H1 (cell line): Measurements from ENCODE around the gene LSR. TPM values are rescaled to one million over a fixed set of nuclear protein-coding genes. Genes with fewer than 3 reads are reported as not detected.
A peak's percentile ranks its signal among the peaks of the same experiment; 100 is the strongest.

Experiments used
- CTCF ChIA-PET: fragments of 300-600 bp; sonication (Branson Sonifier 250); formaldehyde crosslinking; loops from one replicate; lab custom pipeline; 2021; ENCODE audit not compliant: partially characterized antibody; lab: Charles Lee
- POLR2A ChIA-PET: fragments of 300-600 bp; sonication (Branson Sonifier 250); formaldehyde crosslinking; loops from one replicate; lab custom pipeline; 2021; ENCODE audit warnings: inconsistent platforms; ENCODE audit not compliant: partially characterized antibody; lab: Charles Lee
- DNase-seq, 2 experiments: peaks; one replicate each; pipeline versions ENCODE4 v3.0.0 to v3.0.0-alpha.2; 2010 to 2022; ENCODE audit warnings: low spot score in 2 of 2, low read depth in 1 of 2, mixed read lengths in 1 of 2
- FAIRE-seq: peaks from 2 replicates; lab custom pipeline; 2011; peaks lifted over from hg19 to GRCh38; lab: Jason Lieb, UNC
- H2AFZ ChIP-seq: 2 replicates; pipeline ENCODE4 v1.8.1; 2012; ENCODE audit warnings: low read length, inconsistent platforms
- H2AK5ac ChIP-seq: 2 replicates; pipeline ENCODE4 v1.6.1; 2013; ENCODE audit warnings: low read depth, low read length
- H2BK120ac ChIP-seq: replicated peaks from 2 replicates; pipeline ENCODE3; 2013; ENCODE audit warnings: low read depth, low read length, inconsistent platforms
- H2BK12ac ChIP-seq: 2 replicates; pipeline ENCODE4 v1.6.1; 2013; ENCODE audit warnings: low read depth, low read length
- H2BK15ac ChIP-seq: 2 replicates; pipeline ENCODE4 v1.6.1; 2013; ENCODE audit warnings: low read length
- H2BK20ac ChIP-seq: 2 replicates; pipeline ENCODE4 v1.6.1; 2013; ENCODE audit warnings: low read length
- H2BK5ac ChIP-seq: 2 replicates; pipeline ENCODE4 v1.6.1; 2013; ENCODE audit warnings: low read depth, low read length
- H3K14ac ChIP-seq: 2 replicates; pipeline ENCODE4 v1.6.1; 2013; ENCODE audit warnings: inconsistent platforms; ENCODE audit not compliant: insufficient read length
- H3K18ac ChIP-seq: 2 replicates; pipeline ENCODE4 v1.6.1; 2013; ENCODE audit warnings: low read length; ENCODE audit errors: extremely low read depth
- H3K23ac ChIP-seq: 2 replicates; pipeline ENCODE4 v1.6.1; 2013; ENCODE audit warnings: inconsistent platforms; ENCODE audit not compliant: insufficient read length
- H3K23me2 ChIP-seq: 2 replicates; pipeline ENCODE4 v1.6.1; 2013; ENCODE audit warnings: low read depth, low read length
- H3K27ac ChIP-seq: 2 replicates; pipeline ENCODE4 v1.6.1; 2011; ENCODE audit warnings: low read depth, low read length, inconsistent platforms
- H3K27me3 ChIP-seq, 4 experiments: replicated peaks in 1 of 4; 1 replicate in 1 of 4; 2 replicates in 3 of 4; pipeline versions ENCODE4 v1.6.1 to v1.8.1; 2011 to 2013; ENCODE audit warnings: low read length in 3 of 4, mild to moderate bottlenecking in 3 of 4, inconsistent platforms in 2 of 4, mixed read lengths in 2 of 4, moderate library complexity in 1 of 4; ENCODE audit not compliant: control insufficient read depth in 3 of 4, insufficient read depth in 3 of 4; ENCODE audit errors: extremely low read depth in 1 of 4
- H3K36me3 ChIP-seq, 4 experiments: 2 replicates each; pipeline versions ENCODE4 v1.6.1 to v1.8.1; 2011 to 2013; ENCODE audit warnings: mild to moderate bottlenecking in 4 of 4, low read length in 3 of 4, moderate library complexity in 2 of 4, control low read depth in 1 of 4, inconsistent platforms in 1 of 4; ENCODE audit not compliant: insufficient read depth in 4 of 4, control insufficient read depth in 2 of 4
- H3K4ac ChIP-seq: replicated peaks from 2 replicates; pipeline ENCODE3; 2013; ENCODE audit warnings: low read length, low read depth, mixed read lengths, inconsistent platforms; ENCODE audit not compliant: insufficient read length
- H3K4me1 ChIP-seq, 4 experiments: replicated peaks in 1 of 4; 1 replicate in 1 of 4; 2 replicates in 3 of 4; pipeline versions ENCODE4 v1.6.1 to v1.8.1; 2011 to 2013; ENCODE audit warnings: low read length in 3 of 4, inconsistent platforms in 2 of 4, mixed read lengths in 1 of 4; ENCODE audit not compliant: insufficient read depth in 4 of 4, control insufficient read depth in 3 of 4
- H3K4me2 ChIP-seq, 2 experiments: 2 replicates each; pipeline versions ENCODE4 v1.6.1 to v1.8.1; 2011 to 2013; ENCODE audit warnings: low read depth in 2 of 2, low read length in 2 of 2, control low read depth in 1 of 2, inconsistent platforms in 1 of 2, mild to moderate bottlenecking in 1 of 2; ENCODE audit not compliant: insufficient read depth in 1 of 2
- H3K4me3 ChIP-seq, 4 experiments: fragments of 200-600, 300-600 bp in 1 of 4; sonication (generic), shearing (Covaris generic), sonication (Bioruptor Twin) in 1 of 4; 2 replicates each; pipeline versions ENCODE4 v1.5.1 to v1.8.1; 2011 to 2016; ENCODE audit warnings: low read length in 4 of 4, low read depth in 3 of 4, control low read depth in 2 of 4, inconsistent platforms in 2 of 4, mild to moderate bottlenecking in 2 of 4, mixed read lengths in 1 of 4, moderate library complexity in 1 of 4; ENCODE audit not compliant: insufficient read depth in 2 of 4; ENCODE audit errors: extremely low read depth in 1 of 4
- H3K56ac ChIP-seq: replicated peaks from 2 replicates; pipeline ENCODE3; 2013; ENCODE audit warnings: low read depth, mild to moderate bottlenecking, mixed read lengths, low read length, inconsistent platforms; ENCODE audit not compliant: insufficient read length
- H3K79me1 ChIP-seq: 2 replicates; pipeline ENCODE4 v1.6.1; 2013; ENCODE audit warnings: low read depth, low read length, control low read depth
- H3K79me2 ChIP-seq, 2 experiments: 2 replicates each; pipeline versions ENCODE4 v1.6.1 to v1.8.1; 2012 to 2013; ENCODE audit warnings: low read length in 2 of 2, mild to moderate bottlenecking in 2 of 2, inconsistent platforms in 1 of 2; ENCODE audit not compliant: insufficient read depth in 2 of 2, control insufficient read depth in 1 of 2
- H3K9ac ChIP-seq, 4 experiments: replicated peaks in 1 of 4; 1 replicate in 1 of 4; 2 replicates in 3 of 4; pipeline versions ENCODE4 v1.6.1 to v1.8.1; 2011 to 2013; ENCODE audit warnings: low read depth in 3 of 4, low read length in 3 of 4, control low read depth in 2 of 4, mild to moderate bottlenecking in 2 of 4, moderate library complexity in 2 of 4, inconsistent platforms in 1 of 4; ENCODE audit errors: extremely low read depth in 1 of 4
- H3K9me3 ChIP-seq, 2 experiments: 2 replicates each; pipeline versions ENCODE4 v1.6.1 to v1.8.1; 2012 to 2013; ENCODE audit warnings: mild to moderate bottlenecking in 2 of 2, moderate library complexity in 2 of 2, control low read depth in 1 of 2, inconsistent platforms in 1 of 2, low read depth in 1 of 2, low read length in 1 of 2, mixed read lengths in 1 of 2; ENCODE audit not compliant: insufficient read depth in 2 of 2
- H4K20me1 ChIP-seq, 2 experiments: replicated peaks in 1 of 2; 2 replicates each; pipeline versions ENCODE3 to v1.8.1; 2011 to 2013; ENCODE audit warnings: inconsistent platforms in 2 of 2, low read length in 2 of 2, mild to moderate bottlenecking in 1 of 2; ENCODE audit not compliant: insufficient read depth in 2 of 2, control insufficient read depth in 1 of 2
- H4K5ac ChIP-seq: 2 replicates; pipeline ENCODE4 v1.6.1; 2013; ENCODE audit warnings: low read length, low read depth, mixed read lengths, inconsistent platforms; ENCODE audit not compliant: insufficient read length
- H4K8ac ChIP-seq: 2 replicates; pipeline ENCODE4 v1.8.0; 2013; ENCODE audit warnings: mild to moderate bottlenecking, moderate library complexity, low read length, inconsistent platforms; ENCODE audit not compliant: insufficient read depth; ENCODE audit errors: extremely low read depth
- H4K91ac ChIP-seq: replicated peaks from 2 replicates; pipeline ENCODE3; 2013; ENCODE audit warnings: low read length, mixed read lengths, inconsistent platforms; ENCODE audit not compliant: insufficient read length
- HDAC6 ChIP-seq: IDR thresholded peaks from one replicate; pipeline ENCODE4 v1.7.1; 2012; ENCODE audit warnings: low read depth, mild to moderate bottlenecking, inconsistent platforms, low read length, moderate library complexity
- WGBS, 2 experiments: shearing (Covaris generic) in 1 of 2; methylation state at CpG; one replicate each; pipeline versions ENCODE4 v1.1.6 to v1.1.7; 2013 to 2015; ENCODE audit warnings: low lambda C conversion rate in 2 of 2, mixed read lengths in 2 of 2, inconsistent platforms in 1 of 2, low coverage in 1 of 2, missing lambda C conversion rate in 1 of 2; ENCODE audit not compliant: insufficient replicate concordance in 2 of 2, insufficient coverage in 1 of 2, insufficient read length in 1 of 2; ENCODE audit errors: extremely low coverage in 1 of 2, missing lambda C conversion rate in 1 of 2; 5-methylcytosine and 5-hydroxymethylcytosine counted together
- polyA plus RNA-seq, 7 experiments: library from polyadenylated mRNA; depleted of rRNA in 3 of 7; stranded (reverse) in 5 of 7; unstranded in 2 of 7; fragments of >200 nt in 5 of 7; fragments of 200-250 nt in 2 of 7; gene quantifications; 1 replicate in 5 of 7; 2 replicates in 1 of 7; 4 replicates in 1 of 7; pipeline versions ENCODE4 v1.2.1 to v1.2.3, GENCODE V29; 2011 to 2013; ENCODE audit warnings: missing spikeins in 2 of 7, mixed read lengths in 2 of 7
- total RNA-seq: library from RNA; stranded (reverse); fragmentation: NEBNext Ultra II Directional; extraction: Animal tissue kit (Norgen Biotek cat#: 25700); gene quantifications from 2 replicates; pipeline ENCODE4 v1.2.1, GENCODE V29; 2021
- TF ChIP-seq, protein P1 (sequence below): IDR thresholded peaks from 2 replicates; pipeline ENCODE4 v1.6.1; 2012; ENCODE audit warnings: inconsistent platforms
- TF ChIP-seq, protein P2 (sequence below): IDR thresholded peaks from 2 replicates; pipeline ENCODE4 v1.6.1; 2012; ENCODE audit warnings: inconsistent platforms

The LSR gene
- total and polyA plus RNA-seq, 2 of the 8 experiments (the other 6 are each of a cell fraction or from before 2014, with no cell fraction given): 159 to 186 TPM

DNA sequence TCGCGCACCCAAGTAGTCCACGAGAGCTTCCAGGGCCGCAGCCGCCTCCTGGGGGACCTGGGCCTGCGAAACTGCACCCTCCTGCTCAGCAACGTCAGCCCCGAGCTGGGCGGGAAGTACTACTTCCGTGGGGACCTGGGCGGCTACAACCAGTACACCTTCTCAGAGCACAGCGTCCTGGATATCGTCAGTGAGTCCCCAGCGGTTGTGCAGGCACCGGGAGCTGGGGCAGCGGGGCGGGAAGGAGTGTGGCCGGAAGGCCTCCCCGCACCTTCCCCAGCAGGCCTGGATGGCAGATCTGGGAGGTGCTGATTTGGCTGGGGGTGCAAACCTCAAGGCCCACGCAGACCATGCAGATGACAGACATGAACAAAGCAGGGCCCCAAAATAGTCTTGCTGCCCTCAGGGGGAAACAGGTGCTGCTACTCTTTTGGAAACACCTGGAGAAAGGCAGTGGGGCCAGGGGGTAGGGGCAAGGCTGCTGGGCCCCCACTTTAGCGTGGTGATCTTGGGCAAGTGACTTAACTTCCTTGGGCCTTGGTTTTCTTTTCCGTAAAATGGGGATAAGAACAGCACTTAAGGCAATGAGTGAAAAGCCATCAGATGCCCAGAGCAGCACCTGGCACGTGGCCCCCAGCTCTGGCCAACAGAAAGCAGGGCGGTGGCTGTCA is 47.1 kb downstream of the LSR start:
- Histone ChIP-seq H2BK15ac (peak overlapping the region; percentile 32; the same call in 1 of the 2 replicates), H3K56ac (no peak overlapping the region), H3K27ac (no peak overlapping the region), H3K23me2 (peaks cover 24% of the 10 kb centered on the region; the same call in 1 of the 2 replicates), H3K9ac (no peak overlapping the region), H4K20me1 (peaks cover 0 to 21% of the 10 kb centered on the region in 2 experiments), H3K27me3 (peaks cover 0 to 12% (median 2%) of the 10 kb centered on the region in 4 experiments; a peak in 2 of 7 replicates), H3K79me1 (peaks cover 3% of the 10 kb centered on the region; the same call in 1 of the 2 replicates), H3K36me3 (no peaks in the 10 kb centered on the region; a peak in 1 of 8 replicates), H3K4ac (no peak overlapping the region), H3K18ac (no peak overlapping the region), H3K79me2 (no peaks in the 10 kb centered on the region), H3K4me1 (peaks cover 0 to 19% (median 10%) of the 10 kb centered on the region in 4 experiments; a peak in 6 of 7 replicates), H2BK5ac (peak overlapping the region; percentile 73; the same call in 1 of the 2 replicates), H4K8ac (peak overlapping the region; percentile 72), H3K4me3 (no peak overlapping the region), H3K9me3 (no peaks in the 10 kb centered on the region; a peak in 1 of 4 replicates), H3K4me2 (no peak overlapping the region), H4K91ac (peak overlapping the region; percentile 62), H3K14ac (no peak overlapping the region), H2BK12ac (no peak overlapping the region), H4K5ac (no peak overlapping the region), H2BK120ac (no peak overlapping the region), H2BK20ac (no peak overlapping the region), H3K23ac (no peak overlapping the region)
- CTCF ChIA-PET: interaction anchor here (0.5 to 1.8 kb wide), 6 partner anchors 9 to 60 kb away, joined by 3 to 6 read pairs (median 4); no protein-coding TSS in a partner anchor
- WGBS, 2 experiments: 72% methylated on average over 22 of the region's 24 CpGs; no CpG with 5 or more reads in 1 of the 2 experiments
- no peak for FAIRE-seq
- DNase-seq: peak in 1 of 2 experiments; percentile 66
- POLR2A ChIA-PET: interaction anchor here (0.8 to 2.9 kb wide), 3 partner anchors 14 to 214 kb away, joined by 3 to 18 read pairs (median 3); partner anchors contain the start of gene HAMP
- TF ChIP-seq, protein P1, sequence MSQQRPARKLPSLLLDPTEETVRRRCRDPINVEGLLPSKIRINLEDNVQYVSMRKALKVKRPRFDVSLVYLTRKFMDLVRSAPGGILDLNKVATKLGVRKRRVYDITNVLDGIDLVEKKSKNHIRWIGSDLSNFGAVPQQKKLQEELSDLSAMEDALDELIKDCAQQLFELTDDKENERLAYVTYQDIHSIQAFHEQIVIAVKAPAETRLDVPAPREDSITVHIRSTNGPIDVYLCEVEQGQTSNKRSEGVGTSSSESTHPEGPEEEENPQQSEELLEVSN: peak; percentile 91
- TF ChIP-seq HDAC6: no peak
- TF ChIP-seq, protein P2, sequence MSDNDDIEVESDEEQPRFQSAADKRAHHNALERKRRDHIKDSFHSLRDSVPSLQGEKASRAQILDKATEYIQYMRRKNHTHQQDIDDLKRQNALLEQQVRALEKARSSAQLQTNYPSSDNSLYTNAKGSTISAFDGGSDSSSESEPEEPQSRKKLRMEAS: peak; percentile 57
- TF ChIP-seq, all 59 proteins: peak for 2
- no peak overlapping the region for H2AK5ac ChIP-seq
- H2AFZ ChIP-seq: no peak overlapping the region; the same call in 1 of the 2 replicates
